H9 (cell line): ENCODE data around the gene POLN. TPM values are rescaled to one million over a fixed set of nuclear protein-coding genes. Genes with fewer than 3 reads are reported as not detected.
A peak's percentile ranks its signal among the peaks of the same experiment; 100 is the strongest.

Experiments used
- DNase-seq: peaks from one replicate; pipeline ENCODE4 v3.0.0-alpha.2; 2017
- H2AFZ ChIP-seq: one replicate; pipeline ENCODE4 v1.6.1; 2013; ENCODE audit warnings: mild to moderate bottlenecking, low read length, control low read depth, moderate library complexity
- H2AK5ac ChIP-seq: 2 replicates; pipeline ENCODE4 v1.6.1; 2013; ENCODE audit warnings: low read length, control low read depth, mixed read lengths; ENCODE audit not compliant: insufficient read length
- H2BK120ac ChIP-seq: one replicate; pipeline ENCODE4 v1.6.1; 2013; ENCODE audit warnings: low read depth, mild to moderate bottlenecking, low read length, control low read depth, inconsistent platforms; ENCODE audit not compliant: poor library complexity, severe bottlenecking
- H2BK12ac ChIP-seq: 2 replicates; pipeline ENCODE4 v1.6.1; 2013; ENCODE audit warnings: low read length, control low read depth, mixed read lengths, low read depth; ENCODE audit not compliant: insufficient read length
- H2BK15ac ChIP-seq: 2 replicates; pipeline ENCODE4 v1.6.1; 2013; ENCODE audit warnings: low read depth, low read length, control low read depth
- H2BK20ac ChIP-seq: one replicate; pipeline ENCODE4 v1.6.1; 2013; ENCODE audit warnings: low read depth, mild to moderate bottlenecking, low read length, control low read depth, inconsistent platforms; ENCODE audit not compliant: poor library complexity, severe bottlenecking
- H2BK5ac ChIP-seq: 2 replicates; pipeline ENCODE4 v1.6.1; 2013; ENCODE audit warnings: low read length, control low read depth, mixed read lengths; ENCODE audit not compliant: insufficient read length
- H3K14ac ChIP-seq: 2 replicates; pipeline ENCODE4 v1.6.1; 2013; ENCODE audit warnings: low read length, control low read depth; ENCODE audit not compliant: insufficient read depth
- H3K18ac ChIP-seq: 2 replicates; pipeline ENCODE4 v1.6.1; 2013; ENCODE audit warnings: low read depth, mild to moderate bottlenecking, mixed read lengths, low read length, control low read depth; ENCODE audit not compliant: insufficient read length
- H3K23ac ChIP-seq: 2 replicates; pipeline ENCODE4 v1.6.1; 2013; ENCODE audit warnings: low read length, control low read depth, mixed read lengths, low read depth; ENCODE audit not compliant: insufficient read length
- H3K23me2 ChIP-seq: 2 replicates; pipeline ENCODE4 v1.6.1; 2013; ENCODE audit warnings: low read depth, mild to moderate bottlenecking, mixed read lengths, low read length, control low read depth; ENCODE audit not compliant: insufficient read length, poor library complexity, severe bottlenecking
- H3K27ac ChIP-seq: 2 replicates; pipeline ENCODE4 v1.5.1; 2013; ENCODE audit warnings: low read length, control low read depth, mixed read lengths, low read depth; ENCODE audit not compliant: insufficient read length
- H3K27me3 ChIP-seq: 2 replicates; pipeline ENCODE4 v1.6.1; 2013; ENCODE audit warnings: low read length, control low read depth, inconsistent platforms; ENCODE audit not compliant: insufficient read depth
- H3K4ac ChIP-seq: 2 replicates; pipeline ENCODE4 v1.6.1; 2013; ENCODE audit warnings: low read depth, mild to moderate bottlenecking, control low read depth, inconsistent platforms, low read length, moderate library complexity
- H3K4me1 ChIP-seq: 2 replicates; pipeline ENCODE4 v1.6.1; 2013; ENCODE audit warnings: low read length, control low read depth, inconsistent platforms; ENCODE audit not compliant: insufficient read depth
- H3K4me2 ChIP-seq: 2 replicates; pipeline ENCODE4 v1.6.1; 2013; ENCODE audit warnings: low read length, control low read depth, mixed read lengths; ENCODE audit not compliant: insufficient read length, insufficient read depth
- H3K56ac ChIP-seq: 2 replicates; pipeline ENCODE4 v1.6.1; 2013; ENCODE audit warnings: low read depth, mild to moderate bottlenecking, mixed read lengths, low read length, control low read depth; ENCODE audit not compliant: insufficient read length
- H3K79me1 ChIP-seq: 2 replicates; pipeline ENCODE4 v1.6.1; 2013; ENCODE audit warnings: low read depth, mild to moderate bottlenecking, moderate library complexity, low read length, control low read depth, inconsistent platforms; ENCODE audit not compliant: insufficient read depth, poor library complexity, severe bottlenecking
- H3K79me2 ChIP-seq: 2 replicates; pipeline ENCODE4 v1.6.1; 2013; ENCODE audit warnings: low read length, control low read depth, inconsistent platforms; ENCODE audit not compliant: insufficient read depth
- H3K9ac ChIP-seq: 2 replicates; pipeline ENCODE4 v1.6.1; 2013; ENCODE audit warnings: low read length, control low read depth, mixed read lengths; ENCODE audit not compliant: insufficient read length; ENCODE audit errors: extremely low read depth
- H3K9me3 ChIP-seq: one replicate; pipeline ENCODE4 v1.6.1; 2013; ENCODE audit warnings: low read depth, low read length, inconsistent platforms; ENCODE audit not compliant: control insufficient read depth
- H3T11ph ChIP-seq: one replicate; pipeline ENCODE4 v1.6.1; 2013; ENCODE audit warnings: mild to moderate bottlenecking, low read length, control low read depth, inconsistent platforms
- H4K20me1 ChIP-seq: one replicate; pipeline ENCODE4 v1.6.1; 2013; ENCODE audit not compliant: control insufficient read depth, insufficient read length, insufficient read depth
- H4K5ac ChIP-seq: 2 replicates; pipeline ENCODE4 v1.6.1; 2013; ENCODE audit warnings: low read depth, mild to moderate bottlenecking, mixed read lengths, low read length, control low read depth; ENCODE audit not compliant: insufficient read length
- H4K8ac ChIP-seq: replicated peaks from 2 replicates; pipeline ENCODE4 v1.6.1; 2013; ENCODE audit warnings: low read length, control low read depth, mixed read lengths, low read depth; ENCODE audit not compliant: insufficient read length
- H4K91ac ChIP-seq: 2 replicates; pipeline ENCODE4 v1.6.1; 2013; ENCODE audit warnings: low read depth, mild to moderate bottlenecking, moderate library complexity, mixed read lengths, low read length, control low read depth; ENCODE audit not compliant: insufficient read length
- H3K27ac Mint-ChIP-seq, 3 experiments: 2 replicates in 2 of 3; 3 replicates in 1 of 3; pipeline ENCODE4 v1.8.0; 2020 to 2021; ENCODE audit warnings: mixed read lengths in 3 of 3, mild to moderate bottlenecking in 1 of 3, moderate library complexity in 1 of 3
- H3K27me3 Mint-ChIP-seq: 2 replicates; pipeline ENCODE4 v1.8.0; 2021; ENCODE audit warnings: low read depth, mild to moderate bottlenecking, moderate library complexity, mixed read lengths
- H3K36me3 Mint-ChIP-seq, 3 experiments: 2 replicates in 2 of 3; 3 replicates in 1 of 3; pipeline ENCODE4 v1.8.0; 2020 to 2021; ENCODE audit warnings: low read depth in 3 of 3, mixed read lengths in 3 of 3; ENCODE audit not compliant: insufficient read depth in 1 of 3
- H3K4me1 Mint-ChIP-seq, 2 experiments: 2 replicates each; pipeline ENCODE4 v1.8.0; 2020; ENCODE audit warnings: mixed read lengths in 2 of 2
- H3K4me3 Mint-ChIP-seq, 2 experiments: 2 replicates in 1 of 2; 3 replicates in 1 of 2; pipeline ENCODE4 v1.8.0; 2020 to 2021; ENCODE audit warnings: mild to moderate bottlenecking in 2 of 2, mixed read lengths in 2 of 2, moderate library complexity in 1 of 2
- H3K9me3 Mint-ChIP-seq, 2 experiments: 2 replicates in 1 of 2; 3 replicates in 1 of 2; pipeline ENCODE4 v1.8.0; 2020; ENCODE audit warnings: mild to moderate bottlenecking in 2 of 2, mixed read lengths in 2 of 2, moderate library complexity in 1 of 2
- WGBS: extraction: QIAGEN DNeasy Blood & Tissue Kit; methylation state at CpG from one replicate; pipeline ENCODE4 v1.1.7; 2013; ENCODE audit warnings: missing lambda C conversion rate, low lambda C conversion rate, mixed read lengths; ENCODE audit not compliant: insufficient read length; ENCODE audit errors: extremely low coverage; 5-methylcytosine and 5-hydroxymethylcytosine counted together
- total RNA-seq: library from RNA; stranded (reverse); gene quantifications from 2 replicates; pipeline ENCODE4 v1.2.1, GENCODE V29; 2021
- TF ChIP-seq, protein P1 (sequence below): fragments of 200-600 bp; sonication (generic); conservative IDR thresholded peaks from 3 replicates; pipeline ENCODE4 v1.8.0; 2021; ENCODE audit warnings: antibody characterized with exemption, mild to moderate bottlenecking

The POLN gene
- total RNA-seq, 1 experiment from 2014 or later = 0.74 TPM

DNA sequence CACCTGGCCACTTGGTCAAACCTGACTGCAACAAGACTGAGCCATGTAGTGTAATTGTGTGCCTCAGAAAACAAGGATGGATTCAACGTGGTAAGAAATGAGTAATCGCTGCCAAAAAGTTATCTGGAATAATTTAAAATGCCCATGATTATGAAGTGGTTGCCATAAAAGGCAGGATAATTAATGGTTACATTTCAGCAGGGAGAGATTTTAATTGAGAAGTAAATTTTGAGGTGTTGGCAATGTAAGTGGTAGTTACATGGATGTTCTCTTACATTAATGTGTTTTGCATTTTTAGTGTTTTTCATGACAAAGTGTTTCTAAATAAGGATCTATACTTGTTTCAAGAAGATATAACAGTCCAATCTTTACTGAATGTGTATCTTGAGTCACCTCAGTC lies 15.7 kb downstream of the POLN start:
- Histone ChIP-seq H2AK5ac (no peak overlapping the region), H3K79me1 (no peaks in the 10 kb centered on the region), H3K9me3 (no peaks in the 10 kb centered on the region), H4K91ac (no peak overlapping the region), H2AFZ (no peak overlapping the region), H4K8ac (no peak overlapping the region), H2BK12ac (no peak overlapping the region), H2BK15ac (no peak overlapping the region), H3K14ac (no peak overlapping the region), H4K20me1 (no peaks in the 10 kb centered on the region), H3K79me2 (no peaks in the 10 kb centered on the region; the same call in 1 of the 2 replicates), H3K27ac (no peak overlapping the region), H3K23ac (no peak overlapping the region), H3K9ac (no peak overlapping the region), H3K4me2 (no peak overlapping the region), H3K18ac (no peak overlapping the region), H3K27me3 (no peaks in the 10 kb centered on the region), H3K4ac (no peak overlapping the region), H2BK5ac (no peak overlapping the region), H3K4me1 (peaks cover 14% of the 10 kb centered on the region; the same call in 1 of the 2 replicates), H3K56ac (no peak overlapping the region), H2BK120ac (no peak overlapping the region), H3T11ph (no peak overlapping the region), H3K23me2 (no peaks in the 10 kb centered on the region), H2BK20ac (no peak overlapping the region), H4K5ac (no peak overlapping the region)
- Mint-ChIP-seq H3K36me3 (peaks cover 0 to 5% (median 0%) of the 10 kb centered on the region in 3 experiments; a peak in 2 of 7 replicates), H3K27ac (peak overlapping the region in 2 of 3 experiments; percentile 4 to 14; a peak in 1 of 7 replicates), H3K27me3 (no peaks in the 10 kb centered on the region), H3K4me1 (peaks cover 23% of the 10 kb centered on the region in 2 experiments), H3K9me3 (no peaks in the 10 kb centered on the region), H3K4me3 (no peak overlapping the region)
- DNase-seq = no peak
- WGBS = no CpG with 5 or more reads among the region's 2 CpGs
- TF ChIP-seq, protein P1, sequence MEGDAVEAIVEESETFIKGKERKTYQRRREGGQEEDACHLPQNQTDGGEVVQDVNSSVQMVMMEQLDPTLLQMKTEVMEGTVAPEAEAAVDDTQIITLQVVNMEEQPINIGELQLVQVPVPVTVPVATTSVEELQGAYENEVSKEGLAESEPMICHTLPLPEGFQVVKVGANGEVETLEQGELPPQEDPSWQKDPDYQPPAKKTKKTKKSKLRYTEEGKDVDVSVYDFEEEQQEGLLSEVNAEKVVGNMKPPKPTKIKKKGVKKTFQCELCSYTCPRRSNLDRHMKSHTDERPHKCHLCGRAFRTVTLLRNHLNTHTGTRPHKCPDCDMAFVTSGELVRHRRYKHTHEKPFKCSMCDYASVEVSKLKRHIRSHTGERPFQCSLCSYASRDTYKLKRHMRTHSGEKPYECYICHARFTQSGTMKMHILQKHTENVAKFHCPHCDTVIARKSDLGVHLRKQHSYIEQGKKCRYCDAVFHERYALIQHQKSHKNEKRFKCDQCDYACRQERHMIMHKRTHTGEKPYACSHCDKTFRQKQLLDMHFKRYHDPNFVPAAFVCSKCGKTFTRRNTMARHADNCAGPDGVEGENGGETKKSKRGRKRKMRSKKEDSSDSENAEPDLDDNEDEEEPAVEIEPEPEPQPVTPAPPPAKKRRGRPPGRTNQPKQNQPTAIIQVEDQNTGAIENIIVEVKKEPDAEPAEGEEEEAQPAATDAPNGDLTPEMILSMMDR = no peak
